Glomerular visceral epithelial cell (primary cell): ENCODE measurements around the gene FNDC3A.

Experiments
- DNase-seq: peaks from one replicate; pipeline ENCODE4 v3.0.0-alpha.2; 2016; ENCODE audit errors: extremely low spot score

FNDC3A gene

DNA sequence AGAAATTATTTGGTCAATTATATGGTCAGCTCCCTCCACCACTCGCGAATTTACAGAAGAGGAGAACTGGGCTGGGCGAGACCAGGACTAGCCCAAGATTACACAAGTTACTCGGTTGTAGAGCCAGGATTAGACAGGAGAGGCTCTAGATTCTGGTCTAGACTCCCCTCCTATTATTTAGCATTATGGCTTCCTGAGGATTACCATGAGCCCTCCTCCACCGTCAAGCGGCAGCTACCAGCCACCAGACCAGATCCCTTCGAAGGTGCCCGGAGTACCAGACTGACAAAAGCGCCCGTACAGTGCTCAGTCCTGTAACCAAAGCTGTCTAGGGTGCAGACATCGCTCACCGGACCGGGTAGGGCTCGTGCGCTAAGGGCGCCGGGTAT is 243.9 kb downstream of the FNDC3A start:
- DNase-seq = no peak

DNA sequence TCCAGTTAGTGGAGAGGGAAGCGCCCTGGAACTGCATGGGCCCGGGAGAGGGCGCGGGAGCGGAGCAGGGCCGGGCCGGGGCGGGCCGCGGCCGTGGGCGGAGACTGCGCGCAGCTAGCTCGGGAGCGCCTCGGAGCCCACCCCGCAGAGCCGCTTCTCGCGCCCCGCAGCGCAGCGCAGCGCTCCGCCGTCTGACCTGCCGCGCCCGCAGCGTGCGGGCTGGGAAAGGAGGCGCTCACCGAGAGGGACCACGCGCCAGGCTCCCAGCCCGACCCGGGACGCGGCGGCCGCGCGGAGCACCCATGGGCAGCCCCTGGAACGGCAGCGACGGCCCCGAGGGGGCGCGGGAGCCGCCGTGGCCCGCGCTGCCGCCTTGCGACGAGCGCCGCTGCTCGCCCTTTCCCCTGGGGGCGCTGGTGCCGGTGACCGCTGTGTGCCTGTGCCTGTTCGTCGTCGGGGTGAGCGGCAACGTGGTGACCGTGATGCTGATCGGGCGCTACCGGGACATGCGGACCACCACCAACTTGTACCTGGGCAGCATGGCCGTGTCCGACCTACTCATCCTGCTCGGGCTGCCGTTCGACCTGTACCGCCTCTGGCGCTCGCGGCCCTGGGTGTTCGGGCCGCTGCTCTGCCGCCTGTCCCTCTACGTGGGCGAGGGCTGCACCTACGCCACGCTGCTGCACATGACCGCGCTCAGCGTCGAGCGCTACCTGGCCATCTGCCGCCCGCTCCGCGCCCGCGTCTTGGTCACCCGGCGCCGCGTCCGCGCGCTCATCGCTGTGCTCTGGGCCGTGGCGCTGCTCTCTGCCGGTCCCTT is 244.5 kb downstream of the FNDC3A start, which contains the start of gene MLNR:
TSS of gene MLNR (plus strand) at position 303 of the 820 bp plus-strand sequence. CDS start at position 303, 0 bp downstream.
- peak; percentile 26 for DNase-seq

DNA sequence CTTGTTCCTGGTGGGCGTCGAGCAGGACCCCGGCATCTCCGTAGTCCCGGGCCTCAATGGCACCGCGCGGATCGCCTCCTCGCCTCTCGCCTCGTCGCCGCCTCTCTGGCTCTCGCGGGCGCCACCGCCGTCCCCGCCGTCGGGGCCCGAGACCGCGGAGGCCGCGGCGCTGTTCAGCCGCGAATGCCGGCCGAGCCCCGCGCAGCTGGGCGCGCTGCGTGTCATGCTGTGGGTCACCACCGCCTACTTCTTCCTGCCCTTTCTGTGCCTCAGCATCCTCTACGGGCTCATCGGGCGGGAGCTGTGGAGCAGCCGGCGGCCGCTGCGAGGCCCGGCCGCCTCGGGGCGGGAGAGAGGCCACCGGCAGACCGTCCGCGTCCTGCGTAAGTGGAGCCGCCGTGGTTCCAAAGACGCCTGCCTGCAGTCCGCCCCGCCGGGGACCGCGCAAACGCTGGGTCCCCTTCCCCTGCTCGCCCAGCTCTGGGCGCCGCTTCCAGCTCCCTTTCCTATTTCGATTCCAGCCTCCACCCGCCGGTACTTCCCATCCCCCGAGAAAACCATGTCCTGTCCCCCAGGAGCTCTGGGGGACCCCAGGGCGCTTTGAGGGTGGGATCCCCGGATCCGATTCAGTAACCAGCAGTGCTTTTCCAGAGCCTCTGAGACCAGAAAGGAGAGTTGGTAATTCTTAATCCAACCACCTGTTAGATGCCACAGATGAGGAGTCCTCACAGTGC is 245.3 kb downstream of the FNDC3A start:
- no peak for DNase-seq

DNA sequence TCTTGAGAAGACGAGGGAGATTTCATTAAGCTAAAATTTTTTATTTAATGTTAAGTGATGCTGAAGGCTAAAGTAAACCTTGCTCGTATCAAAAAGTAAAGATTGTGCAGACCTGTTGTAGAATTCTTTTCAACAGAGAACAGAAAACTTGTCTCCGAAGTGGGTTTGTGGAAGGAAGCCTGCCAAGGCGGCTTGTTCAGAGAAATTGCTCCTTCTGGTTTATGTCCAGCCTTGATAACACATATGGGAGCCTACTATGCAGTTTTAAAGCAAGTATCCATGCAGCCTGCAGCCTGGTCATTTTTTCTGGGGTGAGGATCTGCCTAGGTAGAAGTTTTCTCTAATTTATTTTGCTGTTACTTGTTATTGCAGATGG is 245.9 kb downstream of the FNDC3A start:
- no peak for DNase-seq

DNA sequence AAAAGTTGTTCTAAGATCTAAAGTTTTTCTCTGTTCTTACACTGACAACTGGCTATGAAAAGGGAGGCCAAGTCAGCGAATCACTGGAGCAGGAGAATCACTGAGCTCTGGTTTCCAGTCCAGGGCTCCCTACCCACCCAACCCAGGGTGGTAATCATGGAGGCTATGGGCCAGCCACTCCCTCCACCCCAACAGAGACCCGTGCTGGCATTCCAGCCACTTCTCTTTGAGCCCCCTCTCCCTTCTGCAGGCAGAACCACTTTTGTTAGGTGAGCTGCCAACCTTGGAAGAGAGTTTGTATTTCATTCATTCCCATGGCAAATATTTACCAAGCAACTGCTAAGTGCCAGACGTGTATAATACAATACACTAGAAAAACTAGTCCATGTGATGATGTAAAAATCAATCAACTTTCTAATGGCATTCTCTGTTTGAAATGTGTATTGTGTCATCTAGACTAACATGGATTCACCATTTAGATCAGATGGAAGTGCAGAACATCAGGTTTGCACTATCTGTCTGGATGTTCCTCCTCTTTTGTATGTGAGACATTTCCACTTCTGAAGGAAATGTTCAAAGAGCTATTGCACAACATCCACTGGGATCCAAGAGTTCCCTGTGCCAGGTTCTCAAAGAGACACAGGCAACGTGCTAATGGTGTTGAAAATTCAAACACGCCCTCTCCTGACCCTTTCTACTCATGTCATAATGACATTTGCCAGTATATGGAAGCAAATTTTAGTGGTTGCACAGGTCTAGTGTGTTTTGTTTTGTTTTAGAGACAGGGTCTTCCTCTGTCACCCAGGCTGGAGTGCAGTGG is 249.7 kb downstream of the FNDC3A start:
- no peak for DNase-seq

DNA sequence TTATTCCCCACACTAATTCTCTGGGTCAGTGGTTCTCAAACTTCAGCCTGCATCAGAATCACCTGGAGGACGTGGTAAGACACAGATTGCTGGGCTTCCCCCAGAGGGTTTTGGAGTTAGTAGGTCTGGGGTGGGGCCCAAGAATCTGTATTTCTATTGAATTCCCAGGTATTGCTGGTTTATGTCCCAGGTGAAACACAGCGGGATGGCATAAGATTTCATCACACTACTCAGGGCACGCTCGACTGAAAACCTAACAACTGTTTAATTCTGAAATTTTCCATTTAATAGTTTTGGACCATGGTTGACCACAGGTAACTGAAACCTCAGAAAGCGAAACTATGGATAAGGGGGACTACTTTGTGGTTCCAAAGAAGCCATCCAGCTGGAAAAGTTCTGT is 250.9 kb downstream of the FNDC3A start:
- DNase-seq = no peak

DNA sequence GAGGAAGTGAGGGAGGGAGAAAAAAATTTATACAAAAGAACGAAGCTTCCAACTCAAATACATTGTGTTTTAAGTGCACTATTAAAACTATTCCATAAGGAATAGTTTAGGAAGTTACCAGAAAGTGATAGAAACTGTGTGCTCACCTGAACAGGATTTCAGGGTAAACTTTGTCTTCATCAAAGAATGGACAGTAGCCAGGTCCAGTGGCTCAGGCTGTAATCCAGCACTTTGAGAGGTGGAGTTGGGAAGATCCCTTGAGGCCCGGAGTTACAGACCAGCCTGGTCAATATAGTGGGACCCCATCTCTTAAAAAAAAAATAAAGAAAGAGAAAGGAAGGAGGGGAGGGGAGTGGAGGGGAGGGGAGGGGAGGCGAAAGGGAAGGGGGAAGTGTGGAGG is 259.0 kb downstream of the FNDC3A start:
- DNase-seq = no peak

DNA sequence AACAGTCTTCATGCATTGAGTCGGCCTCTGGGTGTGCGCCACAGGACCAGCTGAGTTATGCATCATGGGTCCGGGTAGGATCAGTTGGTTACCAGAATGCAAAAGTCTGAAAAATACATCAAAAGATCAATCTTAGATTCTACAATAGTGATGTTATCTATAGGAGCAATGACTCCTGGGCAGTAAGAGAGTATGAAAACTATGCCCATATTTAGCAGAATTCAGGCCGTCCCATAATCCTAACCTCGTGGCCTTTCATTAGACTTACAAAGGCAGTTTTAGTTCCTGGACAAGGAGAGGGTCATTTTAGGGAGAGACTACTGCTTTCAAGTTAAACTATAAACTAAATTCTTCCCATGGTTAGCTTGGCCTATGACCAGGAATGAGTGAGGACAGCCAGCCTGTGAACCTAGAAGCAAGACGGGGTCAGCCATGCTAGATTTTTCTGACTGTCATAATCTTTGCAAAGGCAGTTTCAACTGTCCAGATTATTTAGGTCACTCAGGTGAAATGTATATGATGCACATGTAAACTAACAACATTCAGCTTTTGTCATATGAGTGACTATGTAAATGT is 260.2 kb downstream of the FNDC3A start:
- no peak for DNase-seq

DNA sequence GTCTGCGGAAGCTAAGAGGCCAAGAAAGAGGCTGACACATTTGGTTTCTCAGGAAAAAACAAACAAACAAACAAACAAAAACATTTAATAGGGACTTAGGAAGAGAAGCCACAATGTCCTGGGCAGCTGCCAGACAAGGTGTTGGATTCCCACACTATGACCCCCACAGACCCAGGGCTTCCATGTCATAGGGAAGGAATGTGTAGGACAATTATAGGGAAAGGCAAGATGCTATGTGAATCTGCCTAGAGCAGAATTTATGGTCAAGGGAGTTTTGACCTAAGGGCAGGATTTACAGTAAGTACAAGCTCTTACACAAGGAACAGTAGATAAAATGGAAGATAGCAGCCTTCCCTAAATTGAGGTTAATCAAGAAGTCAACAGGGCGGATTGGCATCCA is 262.9 kb downstream of the FNDC3A start:
- DNase-seq = no peak

DNA sequence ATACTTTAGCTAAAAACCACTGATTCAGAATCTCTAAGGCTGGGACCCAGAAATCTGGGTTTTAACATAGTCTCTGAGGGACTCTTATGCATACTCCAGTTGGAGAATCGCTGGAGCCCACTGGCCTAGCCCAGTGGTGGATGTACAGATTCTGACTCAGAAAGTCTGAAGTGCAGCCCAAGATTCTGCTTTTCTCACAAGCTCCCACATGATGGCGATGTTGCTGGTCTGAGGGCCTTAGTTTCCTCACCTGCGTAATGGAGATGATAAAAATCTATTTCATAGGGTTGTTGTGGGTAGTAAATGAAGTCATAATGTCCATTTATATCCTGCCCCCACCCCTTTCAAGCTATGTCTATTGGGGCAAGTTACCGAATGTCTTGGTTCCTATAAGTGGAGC is 264.3 kb downstream of the FNDC3A start:
- peak; percentile 11 for DNase-seq

DNA sequence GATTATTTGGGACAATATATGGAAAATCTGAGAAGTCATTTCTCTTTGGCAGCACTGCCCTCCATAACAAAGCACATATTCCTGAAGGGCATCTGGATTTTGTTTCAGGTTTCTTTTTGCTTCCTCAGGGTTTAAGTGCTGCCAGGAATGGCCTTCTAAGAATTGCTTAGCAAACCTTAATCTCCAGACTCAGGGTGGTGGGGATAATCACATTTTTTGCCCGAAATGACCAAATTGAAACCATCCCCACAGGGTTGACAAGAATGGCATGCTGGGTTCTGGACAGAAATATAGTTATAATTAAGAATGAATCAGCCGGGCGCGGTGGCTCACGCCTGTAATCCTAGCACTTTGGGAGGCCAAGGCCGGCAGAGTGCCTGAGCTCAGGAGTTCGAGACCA is 265.6 kb downstream of the FNDC3A start:
- no peak for DNase-seq

DNA sequence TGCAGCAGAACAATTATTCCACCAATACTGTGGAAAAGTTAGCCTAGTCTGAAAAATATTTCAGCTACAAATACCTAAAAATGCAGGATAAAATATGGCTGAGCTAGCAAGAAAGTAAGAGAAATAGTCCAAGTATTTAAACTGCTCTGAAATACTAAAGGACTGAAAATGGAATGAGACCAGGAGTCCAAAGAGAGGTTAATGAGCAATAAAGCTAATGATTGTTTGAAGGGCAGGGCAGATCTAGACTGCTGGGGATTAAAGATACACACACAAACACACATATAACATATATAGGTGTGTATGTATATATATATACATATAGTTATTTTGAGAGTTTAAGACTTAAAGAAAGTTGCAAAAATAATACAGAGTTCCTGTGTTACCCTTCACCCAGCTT is 269.4 kb downstream of the FNDC3A start:
- no peak for DNase-seq

DNA sequence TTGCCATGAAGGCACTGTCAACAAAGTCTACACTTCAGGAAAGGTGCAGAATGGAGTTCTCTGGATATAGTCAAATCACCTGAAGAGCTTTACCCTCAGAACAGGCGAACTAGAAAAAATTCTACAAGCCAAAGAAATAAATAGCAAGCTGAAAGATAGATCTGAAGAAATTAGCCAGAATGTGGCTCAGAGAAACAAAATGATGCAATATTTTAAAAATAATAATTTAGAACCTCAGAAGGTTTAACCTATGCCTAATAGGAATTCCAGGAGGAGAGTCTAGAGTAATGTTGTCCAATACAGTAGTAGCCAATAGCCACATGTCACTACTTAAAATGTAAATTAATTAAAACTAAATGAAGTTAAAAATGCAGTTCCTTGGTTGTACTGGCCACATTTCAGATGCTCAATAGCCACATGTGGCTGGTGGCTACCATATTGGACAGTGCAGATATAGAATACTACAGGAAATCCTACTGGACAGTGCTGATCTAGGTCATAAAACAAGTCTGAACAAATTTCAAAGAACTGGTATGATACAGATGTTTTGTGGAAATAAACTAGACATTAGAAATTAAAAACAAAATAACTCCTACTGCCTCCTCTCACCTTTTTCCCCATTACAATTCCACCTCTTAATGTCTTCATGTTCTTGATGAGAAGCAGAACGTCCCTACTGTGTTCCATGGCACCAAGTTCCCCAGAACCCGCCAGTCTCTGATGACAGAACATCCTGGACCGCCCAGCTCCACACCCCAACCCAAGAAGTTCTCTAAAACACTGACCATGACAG is 271.3 kb downstream of the FNDC3A start:
- DNase-seq = peak; percentile 1

DNA sequence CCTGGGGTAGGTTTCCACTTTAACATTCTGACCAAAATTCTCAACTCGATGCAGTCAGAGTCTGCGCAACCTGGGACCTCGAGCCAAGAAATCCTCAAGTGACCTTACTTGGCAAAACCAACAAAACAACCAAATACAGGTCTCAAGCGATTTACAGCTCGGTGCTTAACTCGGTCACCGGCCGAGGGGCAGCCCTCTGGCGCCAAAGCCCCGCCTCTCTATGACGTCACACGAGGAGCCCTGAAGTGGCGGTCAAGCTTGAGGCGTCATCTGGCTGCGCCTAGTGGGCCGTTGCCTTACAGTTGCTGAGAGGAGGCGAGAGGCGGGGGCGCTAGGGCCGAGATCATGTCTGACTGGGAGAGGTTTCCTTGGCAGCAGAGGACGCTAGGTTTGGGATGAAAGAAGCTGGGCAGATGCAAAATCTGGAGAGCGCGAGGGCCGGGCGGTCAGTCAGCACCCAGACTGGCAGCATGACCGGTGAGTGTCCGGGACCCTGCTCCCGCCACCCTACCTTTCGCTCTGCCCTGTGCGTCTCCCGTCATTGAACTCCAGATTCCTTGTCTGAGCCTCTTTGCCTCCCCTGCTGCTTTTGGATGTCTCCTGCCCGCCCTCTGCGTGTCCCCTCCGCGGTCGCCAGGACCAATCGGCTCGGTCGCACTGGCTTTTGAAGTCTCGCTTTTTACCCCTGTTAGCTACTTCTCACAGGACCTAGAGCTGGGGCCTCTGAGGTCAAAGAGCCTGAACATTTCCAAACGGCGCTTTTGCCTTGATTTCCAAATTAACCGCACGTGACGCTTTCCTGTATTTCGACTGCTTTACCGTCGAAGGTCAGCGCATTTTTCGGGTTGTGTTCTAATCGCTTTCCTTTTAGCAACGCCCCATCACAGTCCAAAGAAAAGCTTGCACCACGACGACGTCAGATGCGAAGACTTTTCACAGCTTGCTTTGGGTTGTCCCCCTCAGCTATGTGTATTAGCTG is 272.2 kb downstream of the FNDC3A start, which contains the start of gene CDADC1:
TSS of gene CDADC1 (plus strand) at position 283 of the 979 bp plus-strand sequence. CDS start at position 396, 113 bp downstream.
- peak; percentile 94 for DNase-seq

DNA sequence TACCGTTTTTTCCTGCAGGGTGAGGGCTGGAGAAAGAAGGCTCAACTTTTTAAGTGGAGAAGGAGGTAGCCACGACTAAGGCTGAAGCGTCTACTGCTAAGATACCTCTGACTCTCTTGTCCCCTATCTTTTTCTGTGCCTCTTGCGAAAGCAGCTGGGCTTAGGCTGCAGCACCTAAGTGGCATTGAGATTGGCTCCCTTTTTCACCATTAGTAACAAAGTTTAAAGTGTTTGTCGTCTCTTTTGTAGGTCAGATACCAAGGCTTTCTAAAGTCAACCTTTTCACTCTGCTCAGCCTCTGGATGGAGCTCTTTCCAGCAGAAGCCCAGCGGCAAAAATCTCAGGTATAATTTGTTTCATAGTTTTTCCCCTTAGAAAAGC is 272.9 kb downstream of the FNDC3A start:
- DNase-seq = no peak

DNA sequence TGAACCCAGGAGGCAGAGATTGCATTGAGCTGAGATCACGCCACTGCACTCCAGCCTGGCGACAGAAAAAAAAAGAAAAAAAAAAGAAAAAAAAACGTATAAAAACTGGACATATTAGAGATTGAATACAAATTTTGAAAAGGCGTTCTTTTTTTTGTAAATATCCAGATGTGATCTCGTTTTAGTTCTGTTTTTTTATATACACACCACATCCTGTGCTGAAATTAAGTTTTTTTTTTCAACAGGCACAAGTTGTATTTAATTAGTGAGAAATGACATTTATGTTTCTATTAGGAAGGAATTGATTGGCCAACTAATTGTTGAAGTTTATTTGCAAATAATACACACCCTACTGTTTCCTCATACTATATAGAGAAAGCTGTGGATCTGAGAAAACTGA is 275.6 kb downstream of the FNDC3A start:
- DNase-seq = no peak

DNA sequence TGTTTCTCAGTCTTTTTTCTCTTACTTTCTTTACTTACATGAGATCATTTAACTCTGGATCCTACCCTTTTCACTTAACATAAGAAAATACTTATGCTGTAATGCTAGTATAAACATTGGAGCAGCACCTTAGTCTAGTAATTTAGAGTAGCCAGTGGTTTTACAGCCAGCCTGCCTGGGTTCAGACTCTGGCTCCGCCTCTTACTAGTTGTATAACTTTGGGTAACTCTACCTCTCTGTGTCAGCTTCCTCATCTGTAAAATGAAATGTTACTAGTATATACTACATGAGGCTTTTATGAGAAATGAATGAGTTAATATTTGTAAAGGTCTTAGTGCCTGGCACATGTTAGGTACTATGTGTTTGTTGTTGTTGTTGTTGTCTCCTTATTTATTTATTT is 277.6 kb downstream of the FNDC3A start:
- DNase-seq = no peak

DNA sequence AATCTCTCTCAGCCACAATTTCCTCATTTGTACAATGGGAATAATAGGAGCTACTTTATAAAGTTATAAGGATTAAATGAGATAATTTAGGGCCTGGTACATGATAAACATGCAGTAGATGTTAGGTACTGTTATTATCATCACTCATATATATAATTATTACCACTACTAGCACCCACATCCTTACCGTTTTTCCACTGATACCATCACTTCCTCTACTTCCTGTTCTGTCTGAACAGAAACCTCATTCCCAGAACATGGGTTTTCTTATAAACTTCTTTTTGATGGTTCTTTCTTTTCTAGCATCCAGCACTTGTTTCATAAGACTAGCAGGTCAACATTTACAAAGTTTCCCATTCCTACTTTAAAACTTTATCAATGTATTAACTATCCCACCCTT is 278.3 kb downstream of the FNDC3A start:
- no peak for DNase-seq

DNA sequence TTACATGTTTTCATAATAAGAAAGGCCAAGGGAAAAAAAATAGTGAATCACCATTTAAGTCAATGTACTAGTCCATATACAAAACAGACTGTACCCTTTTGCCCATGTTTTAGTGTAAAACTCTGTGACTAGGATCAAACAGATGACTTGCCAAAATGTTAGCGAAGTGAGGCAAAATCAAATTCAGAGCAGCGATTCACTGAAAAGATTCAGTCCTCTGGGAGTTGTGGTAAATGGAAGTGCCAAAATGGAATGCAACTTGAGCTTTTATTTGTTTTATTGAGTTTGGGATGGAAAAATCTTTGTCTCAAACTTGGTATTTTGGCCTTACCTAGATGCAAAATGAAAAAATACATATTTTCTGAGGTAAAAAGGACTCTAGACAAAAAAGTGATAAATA is 281.1 kb downstream of the FNDC3A start:
- no peak for DNase-seq
